GM18499 (cell line): ENCODE data around the gene PPP1R9A.
"Not testable (repeated sequence)": the region's sequence is repeated elsewhere in the genome, so short reads cannot be mapped to it uniquely, and the experiment has no call there.

Source experiments
- ATAC-seq: cut with Tn5 transposase; IDR thresholded peaks from one replicate; pipeline ENCODE4 v1.9.1; 2021; ENCODE audit warnings: moderate number of reproducible peaks; ENCODE audit not compliant: insufficient read depth, unreplicated experiment

Gene PPP1R9A

DNA sequence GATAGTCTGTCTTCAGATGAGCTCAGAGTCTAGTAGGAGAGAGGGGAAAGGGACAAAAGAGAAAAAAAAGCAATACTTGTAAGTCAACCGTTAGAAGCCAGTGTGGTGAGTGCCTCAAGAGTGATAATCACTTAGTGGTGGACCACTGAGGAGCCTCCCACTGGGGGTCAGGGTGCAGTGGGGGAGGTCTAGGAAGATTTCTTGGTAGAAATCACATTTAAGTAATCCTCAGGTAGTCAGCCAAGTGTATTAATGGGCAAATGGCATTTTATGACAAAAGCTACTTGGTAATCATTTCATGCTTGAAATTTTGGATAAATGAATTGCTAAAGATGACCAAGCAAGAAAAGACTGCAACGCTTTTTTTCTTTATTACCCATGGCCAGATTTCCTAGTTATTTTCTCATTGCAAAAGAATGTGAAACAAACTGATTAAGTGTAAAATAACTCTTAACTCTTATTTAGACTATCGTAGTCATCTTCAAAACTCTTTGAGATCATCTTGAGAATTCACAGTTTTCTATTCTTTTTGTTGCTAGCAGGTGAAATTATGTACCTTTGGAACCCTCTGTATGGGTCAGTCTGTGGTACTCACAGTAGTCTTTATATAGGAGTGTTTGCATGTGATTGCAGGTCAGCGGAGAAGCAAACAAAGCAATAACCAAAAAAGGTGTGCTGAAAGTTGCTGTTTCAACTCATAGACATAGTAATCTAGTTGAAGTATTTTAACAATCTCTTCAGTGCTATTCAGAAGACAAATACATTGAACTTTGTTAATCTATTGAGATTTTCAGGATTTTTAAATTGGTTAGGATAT lies 63.9 kb downstream of the PPP1R9A start:
- no peak for ATAC-seq

DNA sequence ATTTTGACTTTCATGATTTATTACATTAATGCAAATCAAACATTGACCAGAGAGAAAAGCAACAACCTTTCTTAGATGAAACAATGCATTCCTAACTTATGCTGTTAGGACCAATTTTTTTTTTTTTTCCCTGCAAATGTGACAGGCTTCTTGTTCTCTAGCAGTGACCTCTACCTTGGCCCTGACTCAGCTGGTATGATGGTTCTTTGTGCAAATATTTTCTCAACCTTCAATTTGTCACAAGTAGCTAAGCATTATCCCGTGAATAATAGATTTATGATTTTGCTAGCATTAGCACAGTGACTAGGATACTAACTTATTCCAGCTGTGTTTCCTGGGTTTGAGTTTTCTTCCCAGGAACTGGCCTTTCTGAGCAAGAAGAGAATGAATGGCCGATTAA lies 64.9 kb downstream of the PPP1R9A start:
- ATAC-seq = no peak

DNA sequence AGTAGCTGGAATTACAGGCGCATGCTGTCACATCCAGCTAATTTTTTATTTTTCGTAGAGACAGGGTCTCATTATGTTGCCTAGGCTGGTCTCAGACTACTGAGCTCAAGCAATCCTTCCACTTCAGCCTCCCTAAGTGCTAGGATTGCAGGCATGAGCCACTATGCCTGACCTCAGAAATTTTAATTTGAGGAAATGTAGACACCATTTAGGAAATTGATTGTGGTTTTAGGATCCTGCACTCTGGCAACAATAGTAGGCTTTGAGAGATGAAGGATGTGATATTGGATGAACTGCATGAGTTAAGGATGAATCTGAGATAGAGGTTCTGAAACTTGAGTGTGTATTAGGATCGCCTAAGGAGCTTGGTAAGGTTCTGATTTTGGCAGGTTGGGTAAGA lies 66.5 kb downstream of the PPP1R9A start:
- no peak for ATAC-seq

DNA sequence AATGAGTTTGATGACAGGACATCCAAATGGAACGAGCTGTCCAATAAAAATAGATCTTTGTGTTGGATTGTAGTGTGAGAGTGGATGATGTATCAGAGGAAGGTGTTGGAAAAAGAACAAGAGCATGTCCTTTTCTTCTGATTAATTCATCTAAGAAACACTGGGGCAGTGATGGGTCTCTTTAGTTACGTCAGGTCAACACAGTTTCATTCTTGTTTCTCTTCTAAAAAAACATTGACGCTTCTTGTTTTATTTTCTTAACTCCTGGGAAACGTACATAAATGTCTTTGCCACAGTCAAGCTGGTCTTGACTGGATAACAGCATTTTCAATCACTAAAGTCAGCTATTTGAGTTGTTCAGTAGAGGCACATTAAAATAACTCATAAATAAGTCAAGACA lies 67.0 kb downstream of the PPP1R9A start:
- no peak for ATAC-seq

DNA sequence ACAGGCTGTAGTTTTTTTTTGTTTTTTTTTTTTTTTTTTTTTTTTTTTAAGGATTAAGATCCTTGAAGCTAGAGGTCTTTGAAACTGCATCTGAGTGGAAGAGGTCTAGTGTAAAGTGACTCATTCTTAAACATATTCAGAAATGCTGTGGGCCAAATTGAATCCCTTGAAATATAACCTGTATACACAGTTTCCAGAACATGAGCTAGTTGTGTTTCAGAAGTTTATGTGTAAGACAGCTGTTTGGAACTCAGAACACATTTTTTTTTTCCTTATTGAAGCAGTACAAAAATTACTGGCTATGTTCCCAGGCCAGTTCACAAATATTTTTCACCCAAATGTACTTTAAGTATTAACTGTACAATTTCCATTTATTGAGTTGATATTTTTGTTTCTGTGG lies 67.9 kb downstream of the PPP1R9A start:
- no peak for ATAC-seq

DNA sequence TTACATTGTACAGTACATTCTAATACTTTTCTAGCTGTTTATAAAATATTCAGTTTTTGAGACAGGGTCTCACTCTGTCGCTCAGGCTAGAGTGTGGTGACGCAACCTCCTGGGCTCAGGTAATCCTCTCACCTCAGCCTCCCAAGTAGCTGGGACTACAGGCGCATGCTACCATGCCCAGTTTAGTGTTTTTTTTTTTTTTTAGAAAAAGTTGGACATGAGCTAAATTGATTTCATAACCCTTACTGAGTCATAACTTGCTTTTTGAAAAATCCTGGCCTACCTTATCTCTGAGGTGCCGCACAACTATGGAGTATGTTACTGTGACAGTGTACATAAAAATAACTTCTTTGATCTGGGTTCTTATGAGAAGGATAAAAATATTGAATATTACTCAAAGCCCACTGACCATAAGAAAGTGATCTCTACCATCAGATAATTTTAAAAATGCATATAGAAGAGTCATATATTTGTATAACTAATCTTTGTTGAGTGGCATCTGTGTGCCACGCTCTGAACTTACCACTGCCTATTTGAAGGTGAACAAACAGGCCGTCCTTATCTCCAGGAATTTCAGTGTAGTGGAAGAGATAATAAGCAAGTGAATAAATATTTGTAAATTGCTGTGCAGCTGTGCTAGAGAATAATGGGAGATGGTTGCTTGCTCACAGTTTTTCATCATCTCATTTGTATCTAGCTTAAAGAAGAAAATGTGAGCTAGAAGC lies 73.2 kb downstream of the PPP1R9A start:
- ATAC-seq = no peak

DNA sequence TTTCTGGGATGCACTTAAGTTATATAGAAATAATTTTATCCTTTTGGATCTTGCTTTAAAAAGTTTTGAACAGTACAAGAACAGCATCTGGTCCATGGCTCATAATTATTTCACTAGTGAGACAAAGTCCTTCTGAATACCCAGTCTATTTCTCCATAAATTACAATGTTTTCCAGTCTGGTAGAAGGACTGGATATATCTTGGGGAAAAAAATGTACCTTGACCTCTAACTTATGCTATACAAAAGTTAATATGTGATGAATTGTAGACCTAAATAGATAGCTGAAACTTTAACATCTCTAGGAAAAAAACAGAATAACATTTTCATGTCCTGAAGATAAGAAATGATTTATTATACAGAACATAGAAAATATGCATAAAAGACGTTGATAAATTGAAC lies 88.5 kb downstream of the PPP1R9A start:
- no peak for ATAC-seq

DNA sequence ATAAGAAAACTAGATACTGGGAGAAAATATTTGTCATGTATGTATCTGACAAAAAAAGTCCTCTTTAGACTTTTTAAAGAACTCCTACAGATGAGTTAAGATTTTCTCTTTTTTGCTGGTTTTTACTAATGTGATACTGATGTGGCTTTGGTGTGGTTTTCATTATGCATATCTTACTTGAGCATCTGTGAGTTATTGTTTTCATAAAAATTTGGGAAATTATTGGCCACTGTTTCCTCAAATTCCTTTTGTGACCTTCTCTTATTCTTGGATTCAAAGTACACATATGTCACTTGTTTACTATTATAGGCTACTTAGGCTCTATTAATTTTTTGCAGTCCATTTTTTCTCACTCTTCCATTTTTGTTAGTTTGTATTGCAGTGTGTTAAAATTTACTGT lies 89.0 kb downstream of the PPP1R9A start:
- ATAC-seq = no peak

DNA sequence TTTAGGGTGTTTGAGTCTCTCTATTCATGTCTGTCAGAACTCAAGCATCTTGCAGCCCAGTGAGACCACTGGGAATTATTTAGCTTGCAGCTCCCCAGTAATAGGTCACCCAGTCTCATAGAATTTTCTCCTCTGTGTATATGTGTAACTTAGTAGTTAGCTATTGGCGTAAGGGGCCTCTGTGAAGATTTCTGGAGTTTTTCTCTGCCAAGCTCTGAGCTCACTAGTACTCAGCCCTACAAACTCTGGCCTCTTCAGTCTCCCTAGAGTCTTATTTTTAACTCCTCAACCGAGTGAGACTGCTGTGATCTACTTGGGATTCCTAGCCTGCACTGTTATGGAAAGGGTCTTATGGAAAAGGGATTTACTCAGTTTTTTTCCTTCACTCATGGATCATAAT lies 90.2 kb downstream of the PPP1R9A start:
- ATAC-seq = no peak

DNA sequence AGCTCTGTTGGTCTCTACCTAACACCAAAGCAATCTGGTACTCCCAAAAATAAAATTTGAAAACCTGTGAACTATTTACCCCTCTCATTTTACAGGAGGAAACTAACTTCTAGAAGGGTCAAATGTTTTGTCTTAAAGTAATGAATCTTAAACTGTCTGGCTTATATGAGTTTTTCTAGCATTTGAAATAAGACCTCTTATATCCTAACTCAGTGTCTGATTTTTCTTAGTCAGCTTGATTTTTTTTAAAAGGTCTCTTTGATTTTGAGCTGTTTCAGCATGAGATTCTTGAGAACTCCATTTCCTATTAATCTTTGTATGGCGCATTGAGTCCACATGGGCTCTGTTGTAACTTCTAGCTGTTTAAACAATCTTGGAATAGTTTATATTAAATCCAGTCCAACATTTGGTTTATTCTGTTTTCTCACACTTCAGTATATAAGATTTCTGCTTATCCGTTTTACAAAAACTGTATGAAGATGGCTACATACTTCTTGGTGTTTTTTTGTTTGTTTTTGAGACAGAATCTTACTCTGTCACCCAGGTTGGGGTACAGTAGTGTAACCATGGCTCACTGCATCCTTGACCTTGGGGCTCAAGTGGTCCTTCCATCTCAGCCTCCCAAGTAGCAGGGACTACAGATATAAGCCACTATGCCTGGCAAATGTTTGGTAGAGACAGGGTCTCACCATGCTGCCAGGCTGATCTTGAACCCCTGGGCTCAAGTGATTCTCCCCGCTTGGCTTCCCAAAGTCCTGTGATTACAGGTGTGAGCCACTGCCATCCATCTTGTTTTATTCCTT lies 91.1 kb downstream of the PPP1R9A start:
- no peak for ATAC-seq

DNA sequence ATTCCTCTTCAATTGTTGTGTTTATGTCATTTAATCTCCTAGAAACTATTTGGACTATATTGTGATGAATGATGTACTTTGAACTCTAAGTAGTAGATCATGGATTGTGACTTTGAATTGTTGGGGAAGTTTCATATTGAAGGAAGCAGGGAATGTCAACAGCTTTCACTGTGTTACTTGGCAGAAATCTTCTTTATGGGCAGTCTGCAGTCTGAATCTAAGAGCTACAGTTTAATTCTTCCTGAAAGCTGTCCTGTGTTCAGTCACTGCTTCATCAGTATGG lies 91.6 kb downstream of the PPP1R9A start:
- no peak for ATAC-seq

DNA sequence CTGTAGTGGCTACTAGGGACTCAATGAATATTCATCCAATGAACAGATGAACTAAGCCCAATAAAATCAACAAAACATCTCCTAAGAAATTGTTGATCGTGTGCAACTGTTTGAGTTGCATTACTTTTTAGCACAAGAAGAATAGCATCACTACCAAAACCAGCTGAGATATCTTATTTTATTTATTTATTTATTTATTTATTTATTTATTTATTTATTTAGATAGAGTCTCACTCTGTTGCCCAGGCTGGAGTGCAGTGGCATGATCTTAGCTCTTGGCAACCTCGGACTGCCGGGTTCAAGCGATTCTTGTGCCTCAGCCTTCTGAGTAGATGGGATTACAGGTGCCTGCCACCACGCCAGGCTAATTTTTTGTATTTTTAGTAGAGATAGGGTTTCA lies 92.2 kb downstream of the PPP1R9A start:
- not testable (repeated sequence) for ATAC-seq

DNA sequence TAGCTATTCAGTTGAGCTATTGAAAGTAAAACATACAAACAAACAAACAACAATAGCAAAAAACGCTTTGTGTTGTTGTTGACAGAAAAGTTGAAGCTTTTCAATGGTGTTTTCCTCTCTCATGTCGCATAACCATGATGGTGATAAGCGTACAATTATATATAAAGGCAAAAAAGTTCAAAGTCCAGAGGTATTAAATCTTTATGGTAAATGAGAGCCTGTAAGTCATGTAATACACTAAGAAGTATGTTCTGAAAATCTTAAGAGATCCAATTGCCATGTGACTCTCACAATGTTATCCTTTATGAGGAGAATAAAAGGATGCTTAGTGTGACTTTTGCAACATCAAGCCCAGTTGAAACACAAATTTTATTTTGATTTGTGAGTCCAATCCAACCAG lies 93.9 kb downstream of the PPP1R9A start:
- no peak for ATAC-seq

DNA sequence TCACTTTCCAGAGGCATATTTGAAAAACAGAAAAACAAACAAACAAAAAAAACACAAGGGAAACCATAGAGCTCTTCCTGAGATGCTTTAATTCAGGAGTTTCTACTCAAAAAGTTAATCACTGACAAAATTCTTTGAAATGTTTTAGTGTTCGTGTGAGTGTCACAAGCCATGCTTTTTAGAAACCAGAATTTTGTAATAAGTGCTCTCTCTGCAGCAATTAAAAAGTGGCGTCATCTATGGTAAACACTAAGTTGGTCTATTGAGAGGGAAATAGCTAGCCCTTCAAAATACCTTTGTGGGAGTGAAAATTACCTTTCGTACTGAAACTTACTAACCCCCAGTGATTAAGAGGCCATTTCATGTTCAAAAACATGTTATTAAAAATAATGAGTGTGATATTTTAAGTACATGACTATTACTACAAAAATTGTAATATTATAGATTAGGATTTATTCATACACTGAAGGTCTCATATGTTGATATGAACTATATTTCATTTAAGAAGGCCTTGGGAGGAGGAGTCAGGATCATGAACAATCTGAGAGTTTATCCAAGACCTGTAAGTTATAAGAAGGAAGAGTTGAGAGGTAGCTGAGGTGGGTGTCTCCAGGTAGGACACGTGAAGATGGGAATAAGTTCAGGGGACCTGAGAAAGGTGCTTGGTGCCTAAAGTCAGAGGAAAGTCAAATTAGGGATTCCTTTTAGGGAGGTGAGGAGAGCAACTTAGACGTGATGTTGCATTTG lies 94.6 kb downstream of the PPP1R9A start:
- no peak for ATAC-seq

DNA sequence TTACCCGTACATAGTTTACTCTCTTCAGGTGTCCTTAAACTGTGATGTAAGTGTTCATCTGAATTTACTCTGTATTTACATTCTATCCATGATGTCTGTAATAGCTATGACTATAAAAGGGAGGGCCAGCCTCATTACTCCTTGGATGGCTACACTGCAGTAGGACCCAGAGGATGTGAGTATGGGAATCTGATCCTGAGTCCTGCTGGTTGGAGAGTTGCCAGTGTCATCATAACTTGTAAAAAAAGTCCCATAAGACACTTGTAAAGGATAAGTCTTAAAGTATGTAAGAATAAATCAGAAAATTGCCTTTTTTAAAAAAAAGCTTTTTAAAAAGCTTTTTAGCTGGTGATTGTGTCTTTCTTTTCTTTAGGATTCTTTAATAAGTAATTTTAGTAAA lies 95.4 kb downstream of the PPP1R9A start:
- ATAC-seq = no peak

DNA sequence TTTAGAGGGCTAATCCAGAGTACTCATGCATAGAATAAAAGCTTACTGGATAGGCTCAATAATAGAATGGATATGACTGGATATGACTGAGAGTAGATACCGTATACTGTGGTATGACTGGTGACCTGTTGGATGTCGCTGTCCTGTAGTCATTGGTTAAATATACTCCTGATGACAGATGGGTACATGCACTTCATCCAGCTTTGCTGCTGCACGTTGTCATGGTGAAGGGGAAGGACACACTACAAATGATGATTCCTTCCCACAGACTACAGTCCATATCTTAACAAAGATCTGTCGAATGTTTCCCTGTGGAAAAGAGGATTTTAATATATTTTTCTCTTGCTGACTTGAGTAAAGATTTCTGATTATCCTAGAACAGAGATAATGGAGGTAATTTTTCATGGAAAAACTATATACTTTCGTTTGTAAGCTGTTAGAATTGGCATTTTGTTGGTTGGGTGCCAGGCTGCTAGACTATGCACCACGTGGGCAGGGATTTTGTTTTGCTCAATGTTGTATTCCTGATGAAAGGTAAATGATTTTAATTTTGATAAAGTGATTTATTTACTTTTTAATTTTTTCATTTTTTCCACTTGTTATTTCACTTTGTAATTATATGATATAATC lies 97.3 kb downstream of the PPP1R9A start:
- no peak for ATAC-seq

DNA sequence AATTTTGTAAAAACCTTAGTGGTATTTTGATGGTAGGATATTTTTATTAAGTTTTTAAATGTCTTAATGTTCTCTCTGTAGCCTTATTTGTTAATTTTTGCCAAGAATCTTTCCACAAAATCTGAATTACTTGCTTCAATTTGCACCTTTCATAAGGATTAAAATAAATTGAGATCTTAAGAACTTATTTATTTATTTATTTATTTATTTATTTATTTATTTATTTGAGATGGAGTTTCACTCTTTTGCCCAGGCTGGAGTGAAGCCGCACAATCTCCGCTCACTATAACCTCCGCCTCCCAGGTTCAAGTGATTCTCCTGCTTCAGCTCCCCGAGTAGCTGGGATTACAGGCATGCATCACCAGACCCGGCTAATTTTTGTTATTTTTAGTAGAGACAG lies 98.6 kb downstream of the PPP1R9A start:
- ATAC-seq = no peak

DNA sequence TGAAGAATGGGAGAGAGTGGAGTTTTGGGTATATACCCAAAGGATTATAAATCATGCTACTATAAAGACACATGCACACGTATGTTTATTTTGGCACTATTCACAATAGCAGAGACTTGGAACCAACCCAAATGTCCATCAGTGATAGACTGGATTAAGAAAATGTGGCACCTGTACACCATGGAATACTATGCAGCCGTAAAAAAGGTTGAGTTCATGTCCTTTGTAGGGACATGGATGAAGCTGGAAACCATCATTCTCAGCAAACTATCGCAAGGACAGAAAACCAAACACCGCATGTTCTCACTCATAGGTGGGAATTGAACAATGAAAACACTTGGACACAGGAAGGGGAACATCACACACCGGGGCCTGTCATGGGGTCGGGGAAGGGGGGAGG lies 101.4 kb downstream of the PPP1R9A start:
- ATAC-seq = not testable (repeated sequence)

DNA sequence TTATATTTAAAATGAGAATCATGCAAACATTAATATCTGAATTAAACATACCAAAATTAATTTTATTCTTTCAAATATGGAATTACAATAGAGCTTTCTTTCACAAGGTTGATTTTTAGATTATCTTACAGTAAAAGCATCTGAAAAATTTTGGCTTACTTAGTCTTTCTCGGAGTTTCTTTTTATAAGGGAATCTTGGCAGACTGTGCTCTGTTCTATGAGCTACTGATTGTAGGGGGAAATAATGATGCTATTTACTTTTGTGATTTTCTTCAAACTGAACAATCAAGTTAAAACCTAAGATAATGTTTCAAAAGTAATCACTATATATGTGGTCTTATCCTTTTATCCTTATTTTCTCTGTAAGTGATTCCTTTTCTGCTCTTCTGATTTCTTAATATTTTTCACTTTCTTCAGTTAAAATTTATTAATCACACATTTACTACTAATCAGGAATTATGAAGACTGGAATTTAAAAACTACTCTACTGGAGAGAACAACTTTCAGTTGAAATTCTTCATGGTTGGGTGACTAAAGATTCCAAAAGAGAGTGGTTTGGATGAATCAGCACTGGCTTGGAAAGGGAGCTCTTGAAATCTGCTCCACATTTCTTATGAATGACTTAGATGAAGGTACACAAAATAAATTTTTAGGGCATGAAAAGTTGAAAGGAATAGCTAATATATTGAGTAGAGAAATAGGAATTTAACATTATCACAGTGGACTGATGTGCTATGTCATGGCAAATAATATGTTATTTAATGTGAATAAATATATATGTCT lies 103.9 kb downstream of the PPP1R9A start:
- ATAC-seq = no peak
